Astrocyte of the cerebellum (primary cell): ENCODE results near the gene HHAT.

Experiments
- DNase-seq: peaks from one replicate; pipeline ENCODE4 v3.0.0-alpha.2; 2011; ENCODE audit warnings: low read depth
- H3K4me3 ChIP-seq: 2 replicates; pipeline ENCODE4 v1.5.1; 2011; ENCODE audit warnings: mild to moderate bottlenecking, low read depth, low read length, moderate library complexity
- CTCF ChIP-seq: IDR thresholded peaks from 2 replicates; pipeline ENCODE4 v1.5.1; 2012; ENCODE audit warnings: low read length, low read depth, moderate library complexity, mild to moderate bottlenecking; ENCODE audit errors: missing control alignments
- in situ Hi-C: cut with HindIII; loops from 2 replicates; pipeline ENCODE4 v1.10.0; 2017; ENCODE audit warnings: low sequenced_read_pairs

Gene HHAT

GRCh38 chr1:210587566-210587965 lies 258.9 kb downstream of the HHAT start:
- TF ChIP-seq CTCF: no peak
- H3K4me3 ChIP-seq: no peak overlapping the region
- DNase-seq: peak; percentile 82
- in situ Hi-C loops: no loop called here

- in situ Hi-C loops: no loop called here
- no peak for TF ChIP-seq CTCF
- DNase-seq: no peak
- no peak overlapping the region for H3K4me3 ChIP-seq
Measured at GRCh38 chr1:210588357-210588756, 259.7 kb downstream of the HHAT start.

- no peak overlapping the region for H3K4me3 ChIP-seq
- in situ Hi-C loops: no loop called here
- DNase-seq: no peak
- no peak for TF ChIP-seq CTCF
Measured at GRCh38 chr1:210588946-210589345, 260.2 kb downstream of the HHAT start.

GRCh38 chr1:210591214-210591613 lies 262.5 kb downstream of the HHAT start:
- no peak for DNase-seq
- TF ChIP-seq CTCF: no peak
- in situ Hi-C loops: no loop called here
- H3K4me3 ChIP-seq: no peak overlapping the region

- no peak for TF ChIP-seq CTCF
- in situ Hi-C loops: no loop called here
- no peak overlapping the region for H3K4me3 ChIP-seq
- DNase-seq: no peak
Measured at GRCh38 chr1:210594605-210595004, 265.9 kb downstream of the HHAT start.

- in situ Hi-C loops: no loop called here
- TF ChIP-seq CTCF: no peak
- H3K4me3 ChIP-seq: no peak overlapping the region
- no peak for DNase-seq
Measured at GRCh38 chr1:210596641-210597040, 267.9 kb downstream of the HHAT start.
